Neuronal stem cell (in vitro differentiated cells): ENCODE results near the gene HIC2.
"Not testable (repeated sequence)": the region's sequence is repeated elsewhere in the genome, so short reads cannot be mapped to it uniquely, and the experiment has no call there.

Source experiments
- DNase-seq: peaks from one replicate; pipeline ENCODE4 v3.0.0-alpha.2; 2013; ENCODE audit warnings: low spot score
- H2AFZ ChIP-seq: one replicate; pipeline ENCODE4 v1.6.1; 2013; ENCODE audit warnings: mild to moderate bottlenecking, low read length, inconsistent platforms
- H2AK5ac ChIP-seq: 2 replicates; pipeline ENCODE4 v1.6.1; 2013; ENCODE audit warnings: low read depth, mild to moderate bottlenecking, inconsistent platforms, low read length, moderate library complexity, mixed read lengths
- H2BK120ac ChIP-seq: 2 replicates; pipeline ENCODE4 v1.6.1; 2013; ENCODE audit warnings: low read depth, mild to moderate bottlenecking, inconsistent platforms, low read length, moderate library complexity, mixed read lengths
- H2BK12ac ChIP-seq: one replicate; pipeline ENCODE4 v1.6.1; 2013; ENCODE audit warnings: low read length, inconsistent platforms
- H2BK15ac ChIP-seq: 2 replicates; pipeline ENCODE4 v1.6.1; 2013; ENCODE audit warnings: mild to moderate bottlenecking, low read length, inconsistent platforms, mixed read lengths
- H2BK5ac ChIP-seq: one replicate; pipeline ENCODE4 v1.6.1; 2013; ENCODE audit warnings: inconsistent platforms, mild to moderate bottlenecking, low read length, moderate library complexity
- H3K14ac ChIP-seq: one replicate; pipeline ENCODE4 v1.6.1; 2013; ENCODE audit warnings: low read length, inconsistent platforms
- H3K18ac ChIP-seq: 2 replicates; pipeline ENCODE4 v1.6.1; 2013; ENCODE audit warnings: low read length, inconsistent platforms
- H3K23ac ChIP-seq: 2 replicates; pipeline ENCODE4 v1.6.1; 2013; ENCODE audit warnings: low read depth, mild to moderate bottlenecking, mixed read lengths, low read length, inconsistent platforms; ENCODE audit not compliant: poor library complexity
- H3K27ac ChIP-seq: replicated peaks from 3 replicates; pipeline ENCODE4 v1.5.1; 2013; ENCODE audit warnings: low read length, inconsistent platforms
- H3K27me3 ChIP-seq, 3 experiments: 2 replicates each; pipeline ENCODE4 v1.6.1; 2013; ENCODE audit warnings: low read length in 3 of 3, mild to moderate bottlenecking in 2 of 3, inconsistent platforms in 1 of 3, low read depth in 1 of 3, mixed read lengths in 1 of 3, moderate library complexity in 1 of 3; ENCODE audit not compliant: control insufficient read depth in 3 of 3, insufficient read depth in 3 of 3
- H3K36me3 ChIP-seq, 2 donors: replicated peaks in 1 of 2; 2 replicates each; pipeline ENCODE4 v1.6.1; 2013; ENCODE audit warnings: low read length in 2 of 2; ENCODE audit not compliant: control insufficient read depth in 2 of 2, insufficient read depth in 2 of 2
- H3K4ac ChIP-seq: 2 replicates; pipeline ENCODE4 v1.6.1; 2013; ENCODE audit warnings: inconsistent platforms, mild to moderate bottlenecking, low read length, moderate library complexity
- H3K4me1 ChIP-seq, 2 donors: 1 replicate in 1 of 2; 2 replicates in 1 of 2; pipeline ENCODE4 v1.6.1; 2013; ENCODE audit warnings: low read length in 2 of 2, low read depth in 1 of 2; ENCODE audit not compliant: control insufficient read depth in 2 of 2, insufficient read depth in 1 of 2
- H3K4me2 ChIP-seq: one replicate; pipeline ENCODE4 v1.6.1; 2013; ENCODE audit warnings: mild to moderate bottlenecking, low read length, inconsistent platforms; ENCODE audit not compliant: insufficient read depth, poor library complexity, severe bottlenecking
- H3K4me3 ChIP-seq, 2 donors: 2 replicates each; pipeline ENCODE4 v1.5.1; 2013; ENCODE audit warnings: low read length in 2 of 2, mild to moderate bottlenecking in 2 of 2, inconsistent platforms in 1 of 2, moderate library complexity in 1 of 2
- H3K79me1 ChIP-seq: one replicate; pipeline ENCODE4 v1.6.1; 2013; ENCODE audit warnings: low read depth, mild to moderate bottlenecking, inconsistent platforms, low read length, moderate library complexity
- H3K9ac ChIP-seq: one replicate; pipeline ENCODE4 v1.6.1; 2013; ENCODE audit warnings: mild to moderate bottlenecking, low read depth, low read length, inconsistent platforms; ENCODE audit not compliant: poor library complexity
- H3K9me3 ChIP-seq, 2 donors: replicated peaks in 1 of 2; 2 replicates each; pipeline versions ENCODE3 to v1.6.1; 2013; ENCODE audit warnings: low read length in 2 of 2, mild to moderate bottlenecking in 2 of 2, inconsistent platforms in 1 of 2, low read depth in 1 of 2, mixed read lengths in 1 of 2, moderate library complexity in 1 of 2; ENCODE audit not compliant: control insufficient read depth in 2 of 2, insufficient read depth in 1 of 2
- H4K8ac ChIP-seq: one replicate; pipeline ENCODE4 v1.6.1; 2013; ENCODE audit warnings: low read depth, mild to moderate bottlenecking, inconsistent platforms, low read length, moderate library complexity
- H4K91ac ChIP-seq: one replicate; pipeline ENCODE4 v1.6.1; 2013; ENCODE audit warnings: low read length, low read depth, mild to moderate bottlenecking, inconsistent platforms; ENCODE audit not compliant: poor library complexity
- WGBS, 2 donors: extraction: QIAGEN DNeasy Blood & Tissue Kit; methylation state at CpG; one replicate each; pipeline ENCODE4 v1.1.7; 2013; ENCODE audit warnings: missing lambda C conversion rate in 2 of 2, mixed read lengths in 1 of 2; ENCODE audit not compliant: insufficient read length in 2 of 2, insufficient replicate concordance in 1 of 2; ENCODE audit errors: extremely low coverage in 2 of 2; 5-methylcytosine and 5-hydroxymethylcytosine counted together

HIC2 gene

GRCh38 chr22:21484039-21484438 lies 66.9 kb downstream of the HIC2 start:
- not testable (repeated sequence) for H3K27me3 ChIP-seq, H3K4me1 ChIP-seq, H4K91ac ChIP-seq, H2BK5ac ChIP-seq, H3K18ac ChIP-seq, H3K9ac ChIP-seq, H4K8ac ChIP-seq, H2BK12ac ChIP-seq, H2AFZ ChIP-seq, H3K14ac ChIP-seq, H3K36me3 ChIP-seq, H3K4me3 ChIP-seq, H3K4me2 ChIP-seq, H2BK15ac ChIP-seq, H2BK120ac ChIP-seq, H3K79me1 ChIP-seq, H3K9me3 ChIP-seq, H3K23ac ChIP-seq, DNase-seq, H2AK5ac ChIP-seq, H3K4ac ChIP-seq, H3K27ac ChIP-seq
- no CpG with 5 or more reads among the region's 14 CpGs for WGBS, 2 donors

- H3K18ac ChIP-seq, H2BK120ac ChIP-seq, H3K14ac ChIP-seq, H3K9me3 ChIP-seq, H3K9ac ChIP-seq, H2BK15ac ChIP-seq, H3K27me3 ChIP-seq, H2BK5ac ChIP-seq, H3K23ac ChIP-seq, H3K79me1 ChIP-seq, H3K4me2 ChIP-seq, H2AK5ac ChIP-seq, H3K27ac ChIP-seq, H3K4me1 ChIP-seq, H3K4me3 ChIP-seq, H2AFZ ChIP-seq, H4K8ac ChIP-seq, DNase-seq, H3K36me3 ChIP-seq, H2BK12ac ChIP-seq, H3K4ac ChIP-seq, H4K91ac ChIP-seq: not testable (repeated sequence)
- WGBS, 2 donors = no CpG with 5 or more reads among the region's 17 CpGs
These were observed 70.6 kb downstream of the HIC2 start for GRCh38 chr22:21487723-21488122.

GRCh38 chr22:21489149-21489680 lies 72.0 kb downstream of the HIC2 start:
- no CpG with 5 or more reads among the region's 11 CpGs for WGBS, 2 donors
- not testable (repeated sequence) for H3K79me1 ChIP-seq, H3K4me3 ChIP-seq, H3K18ac ChIP-seq, H2BK5ac ChIP-seq, H2AFZ ChIP-seq, H3K4ac ChIP-seq, H2BK12ac ChIP-seq, H2AK5ac ChIP-seq, H3K4me2 ChIP-seq, H3K23ac ChIP-seq, H2BK120ac ChIP-seq, H3K4me1 ChIP-seq, H4K8ac ChIP-seq, H3K14ac ChIP-seq, H3K27ac ChIP-seq, H2BK15ac ChIP-seq, H4K91ac ChIP-seq, DNase-seq, H3K27me3 ChIP-seq, H3K9me3 ChIP-seq, H3K36me3 ChIP-seq, H3K9ac ChIP-seq

- H2BK120ac ChIP-seq, H2BK12ac ChIP-seq, H2BK15ac ChIP-seq, H3K9ac ChIP-seq, H2BK5ac ChIP-seq, H2AFZ ChIP-seq, H3K9me3 ChIP-seq, H3K23ac ChIP-seq, H3K79me1 ChIP-seq, H3K18ac ChIP-seq, H4K8ac ChIP-seq, H4K91ac ChIP-seq, DNase-seq, H3K27ac ChIP-seq, H3K14ac ChIP-seq, H3K4me1 ChIP-seq, H3K4me3 ChIP-seq, H2AK5ac ChIP-seq, H3K27me3 ChIP-seq, H3K36me3 ChIP-seq, H3K4me2 ChIP-seq, H3K4ac ChIP-seq: not testable (repeated sequence)
- no CpG with 5 or more reads among the region's 6 CpGs for WGBS, 2 donors
These were observed 73.4 kb downstream of the HIC2 start for GRCh38 chr22:21490556-21490955.
